A549 treated with ZK216348 at 1 μM for 4 hours (cell line): ENCODE data around the gene GMNN. TPM values are rescaled to one million over a fixed set of nuclear protein-coding genes. Genes with fewer than 3 reads are reported as not detected.

Experiments
- total RNA-seq: library from RNA; stranded (reverse); fragments of 200-300 nt; extraction: Qiagen RNA extraction; gene quantifications from 5 replicates; pipeline ENCODE4 v1.2.3, GENCODE V29; 2022; ENCODE audit warnings: low read depth

The GMNN gene
- 50.7 to 92.0 TPM (median 56.1 TPM) in 5 replicates for total RNA-seq

GRCh38 chr6:24774696-24775519 lies at the start of gene GMNN:
Gene GMNN, plus strand, starts transcription at chr6:24774937. Its CDS starts 2,310 bp downstream, at chr6:24777247.

GRCh38 chr6:24798740-24799540 lies 24.2 kb downstream of the GMNN start, which contains the start of gene ARMH2:
Gene ARMH2, minus strand, starts transcription at chr6:24798917. Its CDS starts 60 bp downstream, at chr6:24798857.

Other genes with a start within 250 kb of the GMNN start
- 2.3 to 2.7 TPM (median 2.4 TPM) in 5 replicates for gene KIAA0319, start 128.7 kb upstream of the GMNN start, total RNA-seq
- gene TDP2, start 108.0 kb upstream of the GMNN start, total RNA-seq, result 28.1 to 36.7 TPM (median 32.8 TPM) in 5 replicates
- 22.4 to 30.1 TPM (median 24.7 TPM) in 5 replicates for gene ACOT13, start 107.9 kb upstream of the GMNN start, total RNA-seq
- gene C6orf62, start 55.8 kb upstream of the GMNN start, total RNA-seq, result 48.6 to 70.3 TPM (median 53.6 TPM) in 5 replicates
- gene ARMH2, start 24.0 kb downstream of the GMNN start, total RNA-seq, result not detected in 5 replicates
- gene RIPOR2, start 161.0 kb downstream of the GMNN start, total RNA-seq, result 0.13 to 0.31 TPM (median 0.25 TPM) in 5 replicates